Stimulated activated CD8-positive, alpha-beta memory T cell treated with anti-CD3 and anti-CD28 coated beads, Interleukin-4, amount 100 ng/mL, for 24 hours (primary cell): Measurements from ENCODE around the gene EPHA10.

Experiments
- DNase-seq: peaks from one replicate; pipeline ENCODE4 v3.0.0-alpha.2; 2020; ENCODE audit warnings: low read depth

EPHA10 gene

DNA sequence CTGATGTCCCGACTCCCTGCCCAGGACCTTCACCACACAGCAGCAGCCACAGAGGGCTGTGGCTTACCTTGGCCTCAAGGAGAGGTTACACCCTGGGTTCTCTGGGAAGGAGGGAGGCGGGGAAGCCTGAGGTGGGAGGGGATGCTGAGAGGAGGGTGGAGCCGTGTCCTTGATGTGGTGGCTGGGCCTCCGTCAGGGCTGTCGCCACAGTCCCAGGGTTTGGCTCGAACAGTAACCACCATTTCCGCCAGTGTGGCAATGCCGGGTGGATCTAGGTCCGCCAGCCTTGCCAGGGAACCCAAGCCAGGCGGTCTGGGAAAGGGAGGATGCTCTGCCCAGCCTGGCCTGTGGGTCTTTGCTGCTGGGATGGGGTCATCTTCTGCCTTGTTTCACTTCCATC, 91.0 kb downstream of the EPHA10 start:
- DNase-seq, result peak; percentile 30

DNA sequence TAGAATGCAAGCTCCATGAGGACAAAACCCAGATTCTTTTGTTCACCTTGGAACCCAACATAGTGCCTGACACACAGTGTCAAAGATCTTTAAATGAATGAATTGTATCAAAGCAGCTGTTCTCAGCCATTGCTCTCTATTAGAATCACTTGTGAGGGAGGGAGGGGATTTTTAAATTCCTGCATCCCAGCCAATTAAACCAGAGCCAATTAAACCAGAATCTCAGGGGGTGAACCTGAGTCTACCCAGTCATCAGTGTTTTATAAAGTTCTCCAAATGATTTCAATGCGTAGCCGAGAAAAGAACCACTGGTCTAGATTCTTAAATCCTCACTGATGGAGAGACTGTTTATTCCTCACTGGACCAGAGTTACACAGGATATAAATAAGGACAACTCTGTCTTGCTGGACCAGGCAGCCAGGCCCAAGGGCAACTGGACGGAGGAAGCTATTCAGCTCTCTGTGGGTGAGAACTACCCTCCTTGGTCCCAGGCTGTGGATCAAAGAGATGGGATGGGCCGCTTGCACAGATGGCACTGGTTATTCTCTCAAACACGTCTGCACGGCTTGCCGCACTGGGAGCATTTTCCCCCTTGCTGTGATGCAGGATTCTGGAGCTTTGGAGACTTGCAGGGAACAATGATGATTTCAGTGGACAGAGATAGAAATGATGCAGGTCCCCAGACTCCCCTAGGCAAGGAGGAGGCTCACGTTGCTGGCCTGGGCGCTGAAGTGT, 92.6 kb downstream of the EPHA10 start:
- DNase-seq, result no peak

DNA sequence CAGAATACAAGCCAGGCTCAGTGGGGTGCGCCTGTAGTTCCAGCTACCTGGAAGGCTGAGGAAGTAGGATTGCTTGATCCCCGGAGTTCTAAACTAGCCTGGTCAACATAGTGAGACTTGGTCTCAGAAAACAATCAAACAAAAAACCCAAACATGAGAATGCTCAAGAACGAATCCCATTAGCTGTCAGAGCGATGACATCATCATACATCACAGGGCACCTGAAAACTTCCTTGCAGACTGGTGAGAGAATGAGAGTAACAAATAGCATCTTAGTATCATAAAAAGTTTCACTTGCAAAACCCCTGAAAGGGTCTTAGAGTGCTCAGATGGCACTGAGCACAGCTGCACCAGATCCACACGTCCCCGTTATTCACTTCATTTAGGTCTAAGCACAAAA, 93.7 kb downstream of the EPHA10 start:
- no peak for DNase-seq

DNA sequence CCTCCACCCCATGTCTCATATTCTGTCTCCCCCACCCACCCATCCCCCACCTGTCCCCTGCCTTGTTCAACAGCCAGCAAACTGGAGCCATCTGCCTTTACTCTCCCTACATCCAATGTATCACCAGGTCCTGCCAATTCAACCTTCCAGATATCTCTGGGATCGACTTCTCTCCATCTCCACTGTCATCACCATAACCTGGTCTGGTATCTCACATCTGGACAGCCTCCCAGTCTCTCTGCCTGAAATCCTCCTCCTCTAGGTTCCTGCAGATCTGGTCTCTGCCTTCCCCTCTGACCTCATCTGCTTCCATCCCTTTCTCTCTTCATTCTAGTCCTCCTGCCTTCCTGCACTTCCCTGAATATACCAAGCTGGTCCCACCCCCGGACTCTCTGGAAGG, 94.8 kb downstream of the EPHA10 start:
- DNase-seq, result no peak

DNA sequence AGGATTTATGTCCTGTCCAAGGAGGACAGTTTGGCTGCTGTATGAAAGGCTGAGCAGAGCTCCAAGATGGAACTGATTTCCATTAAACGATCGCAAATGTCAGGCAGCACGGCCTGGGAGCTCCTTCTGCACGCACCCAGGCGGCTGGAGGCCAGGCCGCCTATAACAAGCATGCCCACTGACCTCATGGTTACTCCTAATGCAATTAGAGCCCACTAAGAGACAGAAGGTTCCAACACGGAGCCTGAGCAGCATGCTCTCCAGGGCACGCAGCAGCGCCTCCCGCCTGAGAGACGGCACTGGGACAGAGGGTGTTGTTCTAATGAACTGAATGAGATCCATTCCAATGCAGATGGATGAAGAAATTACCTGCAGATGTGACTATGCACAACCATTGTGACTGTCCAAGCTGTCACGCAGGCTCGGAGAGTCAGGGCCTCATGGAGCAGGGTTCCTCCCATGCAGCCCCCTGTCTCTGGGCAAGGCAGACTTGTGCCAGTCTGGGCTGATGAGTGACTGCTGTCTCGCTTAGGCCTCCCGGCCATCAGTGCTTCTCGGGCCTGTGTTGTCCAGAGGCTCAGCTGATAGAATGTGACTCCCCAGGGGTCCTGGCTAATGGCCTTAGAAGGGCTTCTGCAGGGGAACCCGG, 97.8 kb downstream of the EPHA10 start:
- no peak for DNase-seq

DNA sequence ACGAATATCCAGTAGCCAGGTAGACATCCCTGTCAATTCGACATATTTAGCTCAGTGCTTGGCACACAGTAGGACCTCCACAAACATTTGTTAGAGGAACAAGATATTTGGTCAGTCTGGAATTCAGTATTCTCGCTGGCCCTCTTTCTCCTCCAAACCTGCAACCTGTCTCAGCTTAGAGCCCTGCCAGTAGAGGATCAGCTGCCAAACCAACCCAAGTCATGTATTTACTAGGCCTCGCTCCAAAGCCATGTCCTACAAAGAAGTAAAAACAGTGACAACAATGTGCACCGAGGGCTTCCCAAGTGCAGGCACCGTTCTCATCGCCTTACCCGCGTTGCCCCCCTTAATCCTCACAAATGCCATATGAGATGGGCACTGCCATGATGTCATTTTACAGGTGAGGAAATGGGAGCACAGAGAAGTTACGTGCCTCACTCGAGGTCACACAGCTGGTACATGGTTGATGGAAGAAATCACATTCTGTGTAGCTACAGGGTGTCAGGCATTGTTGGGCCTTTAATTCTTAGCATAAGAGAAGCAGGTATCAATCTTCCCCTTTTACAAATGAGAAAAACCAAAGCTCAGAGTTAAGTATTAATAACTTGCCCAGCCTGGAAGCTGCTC, 98.6 kb downstream of the EPHA10 start:
- no peak for DNase-seq
